Subcutaneous adipose tissue (tissue), 4 donors: ENCODE measurements around the gene STK40. TPM values are rescaled to one million over a fixed set of nuclear protein-coding genes. Genes with fewer than 3 reads are reported as not detected.

ENCODE experiments used
- total RNA-seq, 4 donors: library from RNA; depleted of rRNA; stranded (reverse); fragments of >200 nt; gene quantifications; one replicate each; pipeline ENCODE4 v1.1.0, GENCODE V29; 2016
- TF ChIP-seq, protein P1 (sequence below): fragments of 450-650 bp; IDR thresholded peaks from one replicate; pipeline ENCODE4 v1.5.1; 2016; ENCODE audit warnings: low read depth, mild to moderate bottlenecking, control low read depth, antibody characterized with exemption, moderate library complexity

The STK40 gene
- total RNA-seq, 4 donors from 2014 or later: 19.7 to 40.7 (median 26.8) TPM

DNA sequence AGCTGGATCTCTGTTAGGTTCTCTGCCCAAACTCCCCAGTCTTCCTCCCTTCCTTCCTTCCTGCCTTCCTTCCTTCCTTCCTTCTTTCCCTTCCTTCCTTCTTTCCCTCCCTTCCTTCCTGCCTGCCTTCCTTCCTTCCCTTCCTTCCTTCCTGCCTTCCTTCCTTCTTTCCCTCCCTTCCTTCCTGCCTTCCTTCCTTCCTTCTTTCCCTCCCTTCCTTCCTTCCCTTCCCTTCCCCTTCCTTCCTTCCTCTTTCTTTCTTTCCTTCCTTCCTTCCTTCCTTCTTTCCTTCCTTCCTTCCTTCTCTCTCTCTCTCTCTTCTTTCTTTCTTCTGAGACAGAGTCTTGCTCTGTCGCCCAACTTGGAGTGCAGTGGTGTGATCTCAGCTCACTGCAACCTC lies 20.7 kb upstream of the STK40 start:
- TF ChIP-seq, protein P1, sequence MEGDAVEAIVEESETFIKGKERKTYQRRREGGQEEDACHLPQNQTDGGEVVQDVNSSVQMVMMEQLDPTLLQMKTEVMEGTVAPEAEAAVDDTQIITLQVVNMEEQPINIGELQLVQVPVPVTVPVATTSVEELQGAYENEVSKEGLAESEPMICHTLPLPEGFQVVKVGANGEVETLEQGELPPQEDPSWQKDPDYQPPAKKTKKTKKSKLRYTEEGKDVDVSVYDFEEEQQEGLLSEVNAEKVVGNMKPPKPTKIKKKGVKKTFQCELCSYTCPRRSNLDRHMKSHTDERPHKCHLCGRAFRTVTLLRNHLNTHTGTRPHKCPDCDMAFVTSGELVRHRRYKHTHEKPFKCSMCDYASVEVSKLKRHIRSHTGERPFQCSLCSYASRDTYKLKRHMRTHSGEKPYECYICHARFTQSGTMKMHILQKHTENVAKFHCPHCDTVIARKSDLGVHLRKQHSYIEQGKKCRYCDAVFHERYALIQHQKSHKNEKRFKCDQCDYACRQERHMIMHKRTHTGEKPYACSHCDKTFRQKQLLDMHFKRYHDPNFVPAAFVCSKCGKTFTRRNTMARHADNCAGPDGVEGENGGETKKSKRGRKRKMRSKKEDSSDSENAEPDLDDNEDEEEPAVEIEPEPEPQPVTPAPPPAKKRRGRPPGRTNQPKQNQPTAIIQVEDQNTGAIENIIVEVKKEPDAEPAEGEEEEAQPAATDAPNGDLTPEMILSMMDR: no peak

DNA sequence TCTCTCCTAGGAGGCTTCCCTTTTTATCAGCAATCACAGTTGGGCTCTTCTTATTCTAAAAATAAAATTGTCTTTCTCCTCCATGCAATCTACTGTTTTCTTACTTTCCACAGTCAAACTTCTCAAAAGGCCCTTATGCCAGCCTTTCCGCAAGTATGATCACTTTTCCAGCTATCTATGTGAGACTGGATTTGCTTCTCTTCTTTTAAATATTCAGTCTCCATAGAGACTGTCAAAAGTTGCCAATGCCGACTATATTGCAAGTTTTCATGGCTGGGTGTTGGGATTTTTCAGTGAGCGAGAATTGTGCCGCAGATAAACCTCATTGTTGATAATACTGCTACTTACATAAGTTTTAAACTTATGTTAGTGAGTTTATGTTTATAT lies 16.8 kb upstream of the STK40 start:
- TF ChIP-seq, protein P1: no peak

DNA sequence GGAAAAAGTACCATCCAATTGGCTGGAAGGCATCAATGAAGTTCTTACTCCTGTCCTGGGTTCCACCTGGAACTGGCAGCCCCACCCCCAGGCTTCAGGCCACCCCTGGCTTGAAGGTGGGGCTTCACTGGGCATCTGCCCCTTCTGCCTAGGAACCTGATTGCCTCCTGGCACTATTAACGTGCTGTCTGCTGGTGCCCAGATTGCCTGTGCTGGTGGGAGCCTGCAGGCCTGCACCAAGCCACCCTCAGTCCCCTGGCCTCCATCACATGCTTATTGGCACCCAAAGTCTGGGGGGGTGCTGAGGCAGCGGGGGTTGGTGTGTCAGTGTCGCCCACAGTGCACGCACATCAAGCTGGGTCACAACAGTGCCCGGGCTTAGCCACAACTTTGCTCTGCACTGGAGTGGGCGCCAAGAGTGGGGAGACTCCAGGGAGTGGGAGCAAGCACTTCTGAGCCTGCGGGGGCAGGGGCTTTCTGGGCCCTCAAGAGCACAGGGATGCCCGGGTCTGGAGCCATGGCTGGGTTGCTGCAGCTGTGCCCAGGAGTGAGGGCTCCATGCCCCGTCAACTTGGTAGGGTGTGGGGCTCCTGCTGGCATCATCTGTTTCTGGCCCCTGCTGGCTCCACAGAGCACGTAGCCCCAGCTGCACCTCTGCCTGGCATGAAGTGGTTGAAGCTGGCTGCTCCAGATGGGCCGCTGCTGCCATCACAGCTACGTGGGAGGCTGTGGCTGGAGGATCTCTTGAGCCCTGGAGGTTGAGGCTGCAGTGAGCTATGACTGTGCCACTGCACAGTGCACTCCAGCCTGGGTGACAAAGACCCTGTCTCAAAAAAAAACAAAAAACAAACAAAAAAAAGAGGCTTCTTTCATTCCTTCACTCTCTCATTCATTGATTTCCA lies 16.1 kb upstream of the STK40 start:
- TF ChIP-seq, protein P1: no peak

DNA sequence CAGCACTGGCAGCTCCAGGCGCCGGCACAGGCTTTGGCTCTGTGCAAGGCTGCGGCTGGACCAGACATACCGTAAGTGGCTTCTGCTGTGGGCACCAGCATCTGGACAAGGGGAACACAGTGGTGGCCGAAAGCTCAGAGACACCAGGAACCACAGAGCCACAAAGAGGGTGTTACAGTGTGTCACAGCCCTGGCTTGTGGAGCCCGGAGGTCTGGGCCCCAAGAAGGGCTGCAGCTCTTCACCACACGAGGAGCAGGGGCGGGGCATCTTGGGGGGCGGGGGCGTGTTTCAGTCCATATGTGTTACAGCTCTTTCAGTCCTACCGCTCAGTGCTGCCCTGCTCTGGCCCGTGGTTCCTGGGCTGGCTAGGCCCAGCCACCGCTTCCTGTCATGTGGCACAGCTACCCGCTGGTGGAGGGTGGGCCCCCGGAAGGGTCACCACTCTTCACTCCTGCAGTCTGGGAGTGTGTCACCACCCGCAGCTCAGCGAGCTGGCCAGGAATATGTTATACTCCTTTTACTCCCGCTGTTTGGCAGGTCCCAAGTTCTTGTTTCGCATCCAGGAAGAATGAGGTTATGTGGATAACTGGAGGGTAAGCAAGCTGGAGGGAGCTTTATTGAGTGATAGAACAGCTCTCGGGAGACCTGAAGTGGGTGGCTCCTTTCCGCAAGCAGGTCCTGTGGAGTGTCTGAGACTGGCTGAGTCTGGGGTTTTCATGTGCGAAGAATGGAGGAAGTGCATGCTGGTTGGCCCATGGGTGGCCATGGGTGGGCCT lies 15.3 kb upstream of the STK40 start:
- TF ChIP-seq, protein P1: no peak

DNA sequence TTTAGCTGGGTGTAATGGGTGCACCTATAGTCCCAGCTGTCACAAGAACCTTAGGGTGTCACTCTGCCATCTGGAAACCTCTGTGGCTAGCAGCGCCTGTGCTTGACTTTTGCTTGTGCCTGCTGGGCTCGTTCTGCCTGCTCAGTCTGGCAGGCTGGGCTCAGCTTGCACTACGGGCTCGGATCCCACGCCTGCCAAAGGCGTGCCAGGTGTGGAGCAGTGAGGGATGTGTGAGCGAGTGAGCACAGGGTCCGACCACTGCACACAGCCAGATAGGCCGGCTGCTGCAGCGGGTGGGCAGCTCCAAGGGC lies 14.7 kb upstream of the STK40 start:
- TF ChIP-seq, protein P1: no peak

DNA sequence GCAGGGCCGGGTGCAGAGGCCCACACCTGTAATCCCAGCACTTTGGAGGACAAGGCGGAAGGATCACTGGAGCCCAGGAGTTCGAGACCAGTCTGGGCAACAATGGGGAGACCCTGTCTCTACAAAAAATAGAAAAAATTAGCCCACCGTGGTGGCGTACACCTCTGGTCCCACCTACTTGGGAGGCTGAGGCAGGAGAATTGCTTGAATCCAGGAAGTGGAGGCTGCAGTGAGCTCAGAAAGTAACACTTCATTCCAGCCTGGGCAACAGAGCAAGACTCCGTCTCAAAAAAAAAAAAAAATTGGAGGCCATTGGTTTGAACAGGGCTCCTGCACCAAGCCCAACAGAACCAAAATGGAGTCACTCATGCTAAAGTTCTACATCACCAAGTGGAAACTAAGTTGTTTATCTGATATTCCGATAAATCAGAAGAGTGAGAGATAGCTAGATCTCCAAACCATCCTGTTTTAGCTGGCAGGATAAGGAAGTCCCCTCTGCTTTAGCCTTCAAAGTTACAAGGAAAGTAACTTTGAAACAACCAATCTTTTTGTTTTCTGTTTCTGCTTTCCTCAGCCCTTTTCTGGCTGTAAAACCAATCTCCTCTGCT lies 12.8 kb upstream of the STK40 start:
- TF ChIP-seq, protein P1: no peak
